Loucy (cell line): ENCODE results near the gene PLXDC1.
"Not testable (repeated sequence)": the region's sequence is repeated elsewhere in the genome, so short reads cannot be mapped to it uniquely, and the experiment has no call there.

Source experiments
- H2AFZ ChIP-seq: fragments of 200-600 bp; sonication (generic); 2 replicates; pipeline ENCODE4 v1.6.0; 2016; ENCODE audit warnings: antibody characterized with exemption, mild to moderate bottlenecking, low read length, moderate library complexity
- H3F3A ChIP-seq: fragments of 200-600 bp; 2 replicates; pipeline ENCODE4 v1.6.0; 2016; ENCODE audit warnings: antibody characterized with exemption, low read depth, mild to moderate bottlenecking
- H3K27me3 ChIP-seq: fragments of 200-600 bp; sonication (generic); 2 replicates; pipeline ENCODE4 v1.6.1; 2014; ENCODE audit warnings: low read length, mild to moderate bottlenecking; ENCODE audit not compliant: insufficient read depth, poor library complexity, severe bottlenecking
- H3K36me3 ChIP-seq: fragments of 200-600 bp; sonication (generic); 2 replicates; pipeline ENCODE4 v1.6.1; 2016; ENCODE audit warnings: low read length; ENCODE audit not compliant: insufficient read depth
- H3K4me1 ChIP-seq: fragments of 200-600 bp; sonication (generic); 2 replicates; pipeline ENCODE4 v1.5.1; 2014; ENCODE audit warnings: low read length, mild to moderate bottlenecking; ENCODE audit not compliant: insufficient read depth, poor library complexity, severe bottlenecking
- H3K4me2 ChIP-seq: fragments of 200-600 bp; sonication (generic); 2 replicates; pipeline ENCODE4 v1.6.0; 2014; ENCODE audit warnings: antibody characterized with exemption, low read length, low read depth, mild to moderate bottlenecking; ENCODE audit not compliant: poor library complexity, severe bottlenecking
- H3K4me3 ChIP-seq: fragments of 200-600 bp; sonication (generic); 2 replicates; pipeline ENCODE4 v1.5.1; 2014; ENCODE audit warnings: low read length, mild to moderate bottlenecking, mixed read lengths; ENCODE audit not compliant: poor library complexity, severe bottlenecking
- H3K79me2 ChIP-seq: fragments of 200-600 bp; sonication (generic); 2 replicates; pipeline ENCODE4 v1.6.1; 2014; ENCODE audit warnings: low read length; ENCODE audit not compliant: insufficient read depth
- H3K9ac ChIP-seq: fragments of 200-600 bp; sonication (generic); 2 replicates; pipeline ENCODE4 v1.6.0; 2014; ENCODE audit warnings: mild to moderate bottlenecking, low read depth, low read length, moderate library complexity; ENCODE audit not compliant: poor library complexity, severe bottlenecking
- H3K9me2 ChIP-seq: fragments of 200-600 bp; sonication (generic); replicated peaks from 2 replicates; pipeline ENCODE4 v1.6.1; 2016; ENCODE audit warnings: low read depth, low read length, mixed read lengths
- H3K9me3 ChIP-seq: fragments of 200-600 bp; sonication (generic); 2 replicates; pipeline ENCODE4 v1.6.1; 2014; ENCODE audit warnings: mild to moderate bottlenecking, antibody characterized with exemption, low read length, low read depth; ENCODE audit not compliant: insufficient read depth
- H4K20me1 ChIP-seq: fragments of 200-600 bp; sonication (generic); 2 replicates; pipeline ENCODE4 v1.6.0; 2014; ENCODE audit warnings: antibody characterized with exemption, low read length, mild to moderate bottlenecking; ENCODE audit not compliant: insufficient read depth, poor library complexity, severe bottlenecking
- EZH2phosphoT487 ChIP-seq: fragments of 200-600 bp; IDR thresholded peaks from 2 replicates; pipeline ENCODE4 v1.6.1; 2018; ENCODE audit warnings: antibody characterized with exemption, mild to moderate bottlenecking, moderate library complexity, borderline replicate concordance
- TF ChIP-seq, protein P1 (sequence below): fragments of 200-600 bp; sonication (generic); conservative IDR thresholded peaks from 2 replicates; pipeline ENCODE4 v1.5.1; 2014; ENCODE audit warnings: mild to moderate bottlenecking, antibody characterized with exemption, low read length

The PLXDC1 gene

DNA sequence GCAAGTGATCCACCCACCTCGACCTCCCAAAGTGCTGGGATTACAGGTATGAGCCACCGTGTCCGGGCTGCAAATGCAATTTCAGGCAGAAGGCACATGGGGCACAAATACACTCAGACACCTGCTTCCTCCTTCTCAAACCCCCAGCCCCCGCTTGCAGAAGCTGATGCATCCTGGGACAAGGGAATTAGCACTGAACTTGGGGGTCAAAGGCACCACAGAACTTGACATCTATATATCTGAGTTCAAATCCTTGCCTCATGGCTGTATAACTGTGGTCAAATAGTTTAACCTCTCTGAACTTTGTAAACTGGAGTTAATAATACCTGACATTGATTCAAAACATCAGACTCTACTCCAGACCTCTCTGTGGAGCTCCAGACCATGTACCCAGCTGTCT, 18.7 kb upstream of the PLXDC1 start:
- Histone ChIP-seq H3K4me3 (no peak overlapping the region), H2AFZ (no peak overlapping the region), H3F3A (peaks cover 15% of the 10 kb centered on the region), H3K4me2 (peak overlapping the region; percentile 35), H3K9me3 (no peaks in the 10 kb centered on the region), H3K9ac (peak overlapping the region; percentile 59), H4K20me1 (no peaks in the 10 kb centered on the region), H3K79me2 (no peaks in the 10 kb centered on the region), H3K36me3 (peaks cover under 1% of the 10 kb centered on the region; the same call in 1 of the 2 replicates), H3K9me2 (no peaks in the 10 kb centered on the region), H3K4me1 (peaks cover 83% of the 10 kb centered on the region), H3K27me3 (no peaks in the 10 kb centered on the region)
- TF ChIP-seq, protein P1, sequence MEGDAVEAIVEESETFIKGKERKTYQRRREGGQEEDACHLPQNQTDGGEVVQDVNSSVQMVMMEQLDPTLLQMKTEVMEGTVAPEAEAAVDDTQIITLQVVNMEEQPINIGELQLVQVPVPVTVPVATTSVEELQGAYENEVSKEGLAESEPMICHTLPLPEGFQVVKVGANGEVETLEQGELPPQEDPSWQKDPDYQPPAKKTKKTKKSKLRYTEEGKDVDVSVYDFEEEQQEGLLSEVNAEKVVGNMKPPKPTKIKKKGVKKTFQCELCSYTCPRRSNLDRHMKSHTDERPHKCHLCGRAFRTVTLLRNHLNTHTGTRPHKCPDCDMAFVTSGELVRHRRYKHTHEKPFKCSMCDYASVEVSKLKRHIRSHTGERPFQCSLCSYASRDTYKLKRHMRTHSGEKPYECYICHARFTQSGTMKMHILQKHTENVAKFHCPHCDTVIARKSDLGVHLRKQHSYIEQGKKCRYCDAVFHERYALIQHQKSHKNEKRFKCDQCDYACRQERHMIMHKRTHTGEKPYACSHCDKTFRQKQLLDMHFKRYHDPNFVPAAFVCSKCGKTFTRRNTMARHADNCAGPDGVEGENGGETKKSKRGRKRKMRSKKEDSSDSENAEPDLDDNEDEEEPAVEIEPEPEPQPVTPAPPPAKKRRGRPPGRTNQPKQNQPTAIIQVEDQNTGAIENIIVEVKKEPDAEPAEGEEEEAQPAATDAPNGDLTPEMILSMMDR: no peak
- no peak for TF ChIP-seq EZH2phosphoT487

DNA sequence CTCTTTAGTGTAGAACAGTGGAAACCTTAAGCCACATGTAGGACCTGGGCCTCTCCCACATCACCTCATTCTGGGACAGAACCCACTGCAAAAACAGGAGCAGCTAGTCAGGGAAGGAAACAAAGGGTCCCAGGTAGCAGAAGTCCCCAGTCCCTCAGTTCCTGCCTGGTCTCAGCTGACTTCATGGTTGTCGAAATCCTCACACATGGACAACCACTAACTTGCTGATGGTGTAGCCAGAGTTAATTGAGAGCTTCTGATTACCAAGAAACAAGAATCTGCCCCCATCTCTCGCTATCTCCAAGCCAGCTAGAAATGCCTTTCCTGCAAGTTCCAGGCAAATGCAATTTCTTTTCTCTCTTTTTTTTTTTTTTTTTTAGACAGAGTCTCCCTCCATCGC, 18.1 kb upstream of the PLXDC1 start:
- Histone ChIP-seq H3K4me1 (peaks cover 82% of the 10 kb centered on the region), H3K36me3 (no peaks in the 10 kb centered on the region), H3F3A (peaks cover 15% of the 10 kb centered on the region), H3K4me3 (no peak overlapping the region), H3K79me2 (no peaks in the 10 kb centered on the region), H3K9ac (peak overlapping the region; percentile 59), H3K9me3 (no peaks in the 10 kb centered on the region), H3K9me2 (no peaks in the 10 kb centered on the region), H3K4me2 (no peak overlapping the region), H4K20me1 (no peaks in the 10 kb centered on the region), H2AFZ (no peak overlapping the region), H3K27me3 (no peaks in the 10 kb centered on the region)
- no peak for TF ChIP-seq EZH2phosphoT487
- TF ChIP-seq, protein P1: no peak

DNA sequence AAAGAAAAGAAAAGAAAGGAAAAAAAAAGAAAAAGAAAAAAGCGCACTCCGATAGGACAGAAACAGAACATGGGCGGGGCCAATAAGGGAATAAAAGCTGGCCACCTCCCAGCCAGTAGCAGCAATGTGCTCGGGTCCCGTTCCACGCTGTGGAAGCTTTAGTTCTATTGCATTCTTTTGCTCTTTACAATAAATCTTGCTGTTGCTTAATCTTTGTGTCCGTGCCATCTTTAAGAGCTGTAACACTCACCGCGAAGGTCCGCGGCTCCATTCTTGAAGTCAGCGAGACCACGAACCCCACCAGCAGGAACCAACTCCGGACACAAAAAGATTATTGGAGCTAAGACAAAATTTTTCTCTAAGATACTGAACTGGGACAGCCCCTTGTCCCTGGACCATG, 17.7 kb upstream of the PLXDC1 start:
- Histone ChIP-seq H3K79me2 (no peaks in the 10 kb centered on the region), H3K9me2 (no peaks in the 10 kb centered on the region), H3F3A (peaks cover 15% of the 10 kb centered on the region), H4K20me1 (no peaks in the 10 kb centered on the region), H3K36me3 (no peaks in the 10 kb centered on the region), H3K27me3 (no peaks in the 10 kb centered on the region), H3K4me1 (peaks cover 82% of the 10 kb centered on the region), H3K9me3 (no peaks in the 10 kb centered on the region), H2AFZ (no peak overlapping the region), H3K4me3 (no peak overlapping the region), H3K9ac (peak overlapping the region; percentile 59), H3K4me2 (no peak overlapping the region)
- TF ChIP-seq EZH2phosphoT487: no peak
- TF ChIP-seq, protein P1: no peak

DNA sequence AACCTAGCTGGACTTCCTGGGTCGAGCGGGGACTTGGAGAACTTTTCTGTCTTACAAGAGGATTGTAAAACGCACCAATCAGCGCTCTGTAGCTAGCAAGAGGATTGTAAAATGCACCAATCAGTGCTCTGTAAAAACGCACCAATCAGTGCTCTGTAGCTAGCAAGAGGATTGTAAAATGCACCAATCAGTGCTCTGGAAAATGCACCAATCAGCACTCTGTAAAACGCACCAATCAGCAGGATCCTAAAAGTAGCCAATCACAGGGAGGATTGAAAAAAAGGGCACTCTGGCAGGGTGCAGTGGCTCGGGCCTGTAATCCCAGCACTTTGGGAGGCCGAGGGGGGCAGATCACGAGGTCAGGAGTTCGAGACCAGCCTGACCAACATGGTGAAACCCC, 17.1 kb upstream of the PLXDC1 start:
- H3K36me3 ChIP-seq, H3K9me3 ChIP-seq, H3K79me2 ChIP-seq, H3K27me3 ChIP-seq, H2AFZ ChIP-seq, H4K20me1 ChIP-seq, H3K9me2 ChIP-seq: not testable (repeated sequence)
- H3K4me1 ChIP-seq: peaks cover 76% of the 10 kb centered on the region
- peaks cover 15% of the 10 kb centered on the region for H3F3A ChIP-seq
- H3K9ac ChIP-seq: peak overlapping the region; percentile 72
- peak overlapping the region; percentile 84 for H3K4me2 ChIP-seq
- H3K4me3 ChIP-seq: peak overlapping the region; percentile 64
